Hematopoietic multipotent progenitor cell treated with erythropoietin and hydrocortisone succinate and interleukin-3 and kit ligand, for 17 days (in vitro differentiated cells): ENCODE measurements around the gene CDKN2C.
"Not testable (repeated sequence)": the region's sequence is repeated elsewhere in the genome, so short reads cannot be mapped to it uniquely, and the experiment has no call there.

Source experiments
- DNase-seq: peaks from one replicate; pipeline ENCODE4 v3.0.0-alpha.2; 2015; ENCODE audit warnings: low spot score

Gene CDKN2C

DNA sequence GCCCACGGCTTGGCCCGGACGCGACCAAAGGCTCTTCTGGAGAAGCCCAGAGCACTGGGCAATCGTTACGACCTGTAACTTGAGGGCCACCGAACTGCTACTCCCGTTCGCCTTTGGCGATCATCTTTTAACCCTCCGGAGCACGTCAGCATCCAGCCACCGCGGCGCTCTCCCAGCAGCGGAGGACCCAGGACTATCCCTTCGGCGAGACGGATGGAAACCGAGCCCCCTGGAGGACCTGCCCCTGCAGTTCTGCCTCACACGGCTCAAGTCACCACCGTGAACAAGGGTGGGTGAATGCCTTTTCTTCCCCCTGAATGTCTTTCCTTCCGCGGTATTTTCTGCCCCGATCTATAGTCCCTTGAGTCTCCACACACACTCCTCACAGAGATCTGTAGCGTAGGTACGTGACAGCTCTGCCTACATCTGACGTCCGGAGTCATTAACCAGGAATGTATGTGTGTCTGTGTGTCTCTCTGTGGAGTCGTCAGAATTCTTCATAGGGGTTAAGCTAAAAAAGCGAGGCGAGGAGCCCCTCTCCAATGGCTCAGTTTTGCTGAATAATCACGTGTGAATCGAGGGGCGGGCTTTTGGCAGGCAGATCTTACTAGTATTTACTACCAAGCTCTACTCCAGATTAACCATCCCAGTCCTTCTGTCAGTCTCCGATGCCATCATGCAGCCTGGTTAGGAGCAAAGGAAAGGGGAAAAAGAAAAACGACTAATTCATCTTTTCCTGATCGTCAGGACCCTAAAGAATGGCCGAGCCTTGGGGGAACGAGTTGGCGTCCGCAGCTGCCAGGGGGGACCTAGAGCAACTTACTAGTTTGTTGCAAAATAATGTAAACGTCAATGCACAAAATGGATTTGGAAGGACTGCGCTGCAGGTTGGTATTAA is at the start of gene CDKN2C:
Gene CDKN2C, plus strand, starts transcription at position 635 of the 898 bp plus-strand sequence. Its CDS starts 124 bp downstream, at position 759.
- peak; percentile 77 for DNase-seq

DNA sequence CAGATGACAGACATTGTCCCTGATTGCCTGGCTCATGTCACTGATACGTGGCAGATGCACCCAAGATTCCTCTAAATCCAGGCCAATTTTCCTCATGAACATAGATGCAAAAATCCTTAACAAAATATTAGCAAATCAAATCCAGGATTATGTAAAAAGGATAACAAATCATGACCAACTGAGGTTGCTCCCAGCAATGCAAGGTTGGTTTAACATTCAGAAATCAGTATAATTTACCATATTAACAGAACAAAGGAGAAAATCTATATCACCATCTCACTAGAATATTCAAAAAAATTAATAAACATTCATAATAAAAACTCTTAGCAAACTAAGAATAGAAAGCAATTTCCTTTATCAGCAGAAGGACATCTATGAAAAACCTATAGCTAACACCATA is 49.6 kb upstream of the CDKN2C start:
- DNase-seq, result no peak

DNA sequence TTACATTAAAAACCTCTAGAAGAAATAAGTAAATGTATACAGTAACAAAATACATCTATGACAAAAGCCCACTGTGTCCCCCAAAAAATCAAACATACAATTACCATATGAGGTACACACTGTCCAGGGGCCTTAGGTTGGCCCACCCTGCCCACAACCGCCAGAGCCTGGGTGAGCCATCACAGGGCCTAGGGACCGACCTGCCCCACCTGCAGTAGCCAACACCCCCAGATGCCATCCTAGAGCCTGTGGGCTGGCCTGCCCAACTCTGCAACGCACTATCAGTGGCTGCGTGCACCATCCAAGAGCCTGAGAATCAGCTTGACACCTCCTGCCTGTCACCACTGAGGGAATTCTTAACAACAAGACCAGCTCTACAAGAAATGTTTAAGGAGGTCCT is 49.0 kb upstream of the CDKN2C start:
- no peak for DNase-seq

DNA sequence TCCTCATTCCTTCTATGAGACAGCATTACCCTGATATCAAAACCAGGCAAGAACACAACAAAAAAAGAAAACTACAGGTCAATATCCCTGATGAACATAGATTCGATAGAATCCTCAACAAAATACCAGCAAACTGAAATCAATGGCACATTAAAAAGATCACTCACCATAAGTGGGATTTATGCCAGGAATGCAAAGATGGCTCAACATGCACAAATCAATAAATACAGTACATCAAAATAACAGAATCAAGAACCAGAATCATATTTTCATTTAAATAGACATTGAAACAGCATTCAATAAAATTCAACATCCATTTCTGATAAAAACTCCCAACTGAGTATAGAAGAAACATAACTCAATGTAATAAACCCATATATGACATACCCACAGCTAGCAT is 46.5 kb upstream of the CDKN2C start:
- DNase-seq, result no peak

GRCh38 chr1:50929376-50929958 is 40.6 kb upstream of the CDKN2C start:
- DNase-seq, result peak; percentile 55

DNA sequence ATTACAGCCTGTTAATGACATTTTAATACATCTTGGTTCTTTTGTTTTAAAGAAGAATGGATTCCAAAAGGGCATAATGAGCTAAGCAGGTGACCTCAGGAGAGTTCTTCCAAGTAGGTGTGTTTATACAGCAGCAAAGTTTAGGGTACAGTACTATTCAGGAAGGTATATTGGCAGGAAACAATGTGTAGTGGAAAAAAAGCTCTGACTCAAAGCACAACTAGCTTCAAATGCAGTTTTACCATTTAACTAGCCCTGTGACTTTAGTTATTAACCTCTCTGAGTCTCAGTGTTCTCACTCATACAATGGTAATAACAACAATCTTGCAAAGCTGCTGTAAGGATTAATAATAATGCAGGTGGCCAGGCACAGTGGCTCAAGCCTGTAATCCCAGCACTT is 39.9 kb upstream of the CDKN2C start:
- DNase-seq, result no peak

- no peak for DNase-seq
Measured at GRCh38 chr1:50930965-50931737, 38.9 kb upstream of the CDKN2C start.

DNA sequence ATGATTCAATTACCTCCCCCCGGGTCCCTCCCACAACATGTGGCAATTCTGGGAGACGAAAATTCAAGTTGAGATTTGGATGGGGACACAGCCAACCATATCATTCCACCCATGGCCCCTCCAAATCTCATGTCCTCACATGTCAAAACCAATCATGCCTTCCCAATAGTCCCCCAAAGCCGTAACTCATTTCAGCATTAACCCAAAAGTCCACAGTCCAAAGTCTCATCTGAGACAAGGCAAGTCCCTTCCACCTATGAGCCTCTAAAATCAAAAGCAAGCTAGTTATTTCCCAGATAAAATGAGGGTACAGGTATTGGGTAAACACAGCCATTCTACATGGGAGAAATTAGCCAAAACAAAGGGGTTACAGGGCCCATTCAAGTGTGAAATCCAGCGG is 38.0 kb upstream of the CDKN2C start:
- not testable (repeated sequence) for DNase-seq

DNA sequence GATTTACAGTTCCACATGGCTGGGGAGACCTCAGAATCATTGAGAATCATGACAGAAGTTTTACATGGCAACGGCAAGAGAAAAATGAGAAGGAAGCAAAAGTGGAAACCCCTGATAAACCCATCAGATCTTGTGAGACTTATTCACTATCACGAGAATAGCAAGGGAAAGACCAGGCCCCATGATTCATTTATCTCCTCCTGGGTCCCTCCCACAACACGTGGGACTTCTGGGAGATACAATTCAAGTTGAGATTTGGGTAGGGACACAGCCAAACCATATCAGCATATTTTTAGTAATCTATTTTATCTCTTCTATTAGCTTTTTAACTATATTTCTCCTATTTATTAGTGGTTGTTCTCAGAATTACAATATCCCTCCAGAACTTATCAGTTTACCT is 36.3 kb upstream of the CDKN2C start:
- DNase-seq, result not testable (repeated sequence)

DNA sequence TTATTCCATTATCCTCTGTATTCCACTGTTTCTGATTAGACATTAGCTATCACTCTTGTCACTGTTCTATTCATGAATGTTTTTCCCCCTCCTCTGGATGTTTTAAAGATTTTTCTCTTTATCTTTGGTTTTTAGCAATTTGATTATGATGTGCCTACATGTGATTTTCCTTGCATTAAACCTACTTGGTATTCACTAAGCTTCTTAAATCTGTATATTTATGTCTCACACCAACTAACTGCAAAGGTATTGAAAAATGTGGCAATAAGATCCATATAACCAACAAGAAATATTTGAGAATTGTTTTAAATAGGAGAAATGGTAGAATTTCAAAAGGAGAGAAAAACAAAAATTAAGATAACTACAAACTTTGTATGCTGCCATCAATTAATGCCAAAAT is 35.2 kb upstream of the CDKN2C start:
- DNase-seq, result no peak

DNA sequence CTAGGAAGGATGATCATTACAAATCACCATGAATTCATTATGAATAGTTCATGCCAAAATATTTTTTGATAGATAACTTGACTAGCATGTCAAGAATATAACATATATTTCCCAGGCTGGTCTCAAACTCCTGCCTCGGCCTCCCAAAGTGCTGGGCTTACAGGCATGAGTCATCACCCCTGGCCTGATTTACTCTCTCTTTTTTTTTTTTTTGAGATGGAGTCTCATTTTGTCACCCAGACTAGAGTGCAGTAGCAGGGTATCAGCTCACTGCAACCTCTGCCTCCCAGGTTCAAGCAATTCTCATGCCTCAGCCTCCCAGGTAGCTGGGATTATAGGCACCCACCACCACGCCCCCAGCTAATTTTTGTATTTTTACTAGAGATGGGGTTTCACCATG is 34.8 kb upstream of the CDKN2C start:
- DNase-seq, result not testable (repeated sequence)

GRCh38 chr1:50936321-50936720 is 33.7 kb upstream of the CDKN2C start:
- no peak for DNase-seq

GRCh38 chr1:50940291-50940690 is 29.8 kb upstream of the CDKN2C start:
- DNase-seq, result no peak

- no peak for DNase-seq
Measured at GRCh38 chr1:50942334-50942733, 27.7 kb upstream of the CDKN2C start.

- no peak for DNase-seq
Measured at GRCh38 chr1:50949286-50949982, 20.6 kb upstream of the CDKN2C start.

- DNase-seq, result no peak
Measured at GRCh38 chr1:50950396-50950795, 19.6 kb upstream of the CDKN2C start.

DNA sequence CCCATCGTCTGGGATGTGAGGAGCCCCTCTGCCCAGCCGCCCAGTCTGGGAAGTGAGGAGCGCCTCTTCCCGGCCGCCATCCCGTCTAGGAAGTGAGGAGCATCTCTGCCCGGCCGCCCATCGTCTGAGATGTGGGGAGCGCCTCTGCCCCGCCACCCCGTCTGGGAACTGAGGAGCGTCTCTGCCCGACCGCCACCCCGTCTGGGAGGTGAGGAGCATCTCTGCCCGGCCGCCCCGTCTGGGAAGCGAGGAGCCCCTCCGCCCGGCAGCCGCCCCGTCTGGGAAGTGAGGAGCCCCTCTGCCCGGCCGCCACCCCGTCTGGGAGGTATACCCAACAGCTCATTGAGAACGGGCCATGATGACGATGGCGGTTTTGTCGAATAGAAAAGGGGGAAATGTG is 17.5 kb upstream of the CDKN2C start:
- DNase-seq, result not testable (repeated sequence)

- DNase-seq, result no peak
Measured at GRCh38 chr1:50955116-50955515, 14.9 kb upstream of the CDKN2C start.

DNA sequence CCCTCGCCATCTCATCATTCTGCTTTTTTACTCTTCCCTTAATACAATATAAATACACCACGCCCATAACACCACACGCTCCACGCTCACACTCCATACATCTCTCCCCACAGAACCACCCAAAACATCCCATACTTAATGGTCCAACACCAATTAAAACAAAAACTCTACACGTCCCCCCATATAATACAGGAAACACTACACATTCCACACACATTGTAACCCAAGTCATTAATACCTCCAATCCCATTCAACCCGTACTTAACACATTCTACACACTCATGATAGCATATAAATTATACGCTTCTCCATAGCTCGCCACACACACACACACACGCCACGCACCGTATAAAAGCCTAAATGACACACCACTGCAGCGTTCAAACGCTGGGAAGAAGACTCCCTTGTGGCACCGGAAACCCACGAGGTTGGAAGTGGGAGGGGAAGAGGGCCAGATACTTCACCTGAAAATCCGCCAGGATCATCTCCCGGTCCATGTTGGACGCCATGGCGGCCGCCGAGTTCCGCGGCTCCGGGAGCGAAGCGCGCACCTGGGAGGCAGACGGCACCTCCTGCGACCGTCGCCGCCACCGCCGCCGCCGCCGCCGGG is 10.6 kb upstream of the CDKN2C start:
- DNase-seq, result peak; percentile 47

GRCh38 chr1:50959913-50960844 is 9.9 kb upstream of the CDKN2C start, which contains the start of gene FAF1:
TSS of gene FAF1 (minus strand) at chr1:50960267. CDS start at chr1:50959811, 456 bp downstream.
- DNase-seq, result peak; percentile 95
